ENCODE results near the gene ANK2. TPM values are rescaled to one million over a fixed set of nuclear protein-coding genes. Genes with fewer than 3 reads are reported as not detected.

Gene ANK2
- total RNA-seq, 1 donor from 2014 or later = 77.8 TPM

- Histone ChIP-seq H3K4me3 (ENCODE audit: insufficient read depth, low read depth, low read length) (no peak overlapping the region), H2AFZ (ENCODE audit: low read depth, low read length) (no peak overlapping the region), H3K4me2 (ENCODE audit: low read length) (no peak overlapping the region), H3K4me1 (ENCODE audit: insufficient read depth, low read length) (no peaks in the 10 kb centered on the region), H3K9ac (ENCODE audit: low read length) (no peak overlapping the region), H3K27me3 (ENCODE audit: insufficient read depth, low read length) (no peaks in the 10 kb centered on the region), H3K79me2 (ENCODE audit: insufficient read depth, low read length) (no peaks in the 10 kb centered on the region), H3K36me3 (ENCODE audit: insufficient read depth, low read length) (no peaks in the 10 kb centered on the region), H4K20me1 (ENCODE audit: insufficient read depth, low read length) (no peaks in the 10 kb centered on the region), H3K9me3 (ENCODE audit: insufficient read depth, low read depth, low read length) (no peaks in the 10 kb centered on the region), H3K27ac (ENCODE audit: low read depth, low read length) (no peak overlapping the region)
- Mint-ChIP-seq H3K4me3 (ENCODE audit: unreplicated experiment) (no peak overlapping the region), H3K4me1 (ENCODE audit: low read depth, unreplicated experiment) (peaks cover 7% of the 10 kb centered on the region), H3K27me3 (ENCODE audit: low read depth, unreplicated experiment) (no peaks in the 10 kb centered on the region), H3K36me3 (ENCODE audit: low read depth, unreplicated experiment) (no peaks in the 10 kb centered on the region), H3K9me3 (ENCODE audit: unreplicated experiment) (no peaks in the 10 kb centered on the region), H3K27ac (ENCODE audit: unreplicated experiment) (no peak overlapping the region)
- FAIRE-seq = no peak
- TF ChIP-seq CTCF (IDR thresholded peaks at IDR 0.05; ENCODE audit: insufficient read depth, low read depth, low read length) = no peak
- no peak for DNase-seq (ENCODE audit: low read depth)
These were observed 28.6 kb downstream of the ANK2 start for GRCh38 chr4:113078066-113078465.

GRCh38 chr4:113080050-113080449 lies 30.6 kb downstream of the ANK2 start:
- Histone ChIP-seq H3K4me3 (ENCODE audit: insufficient read depth, low read depth, low read length) (no peak overlapping the region), H3K27ac (ENCODE audit: low read depth, low read length) (no peak overlapping the region)
- no peak for FAIRE-seq

GRCh38 chr4:113080624-113081023 lies 31.2 kb downstream of the ANK2 start:
- Histone ChIP-seq H3K27ac (ENCODE audit: low read depth, low read length) (no peak overlapping the region), H4K20me1 (ENCODE audit: insufficient read depth, low read length) (no peaks in the 10 kb centered on the region), H3K79me2 (ENCODE audit: insufficient read depth, low read length) (no peaks in the 10 kb centered on the region), H3K9ac (ENCODE audit: low read length) (no peak overlapping the region), H3K4me1 (ENCODE audit: insufficient read depth, low read length) (no peaks in the 10 kb centered on the region), H3K4me3 (ENCODE audit: insufficient read depth, low read depth, low read length) (no peak overlapping the region), H3K9me3 (ENCODE audit: insufficient read depth, low read depth, low read length) (no peaks in the 10 kb centered on the region), H2AFZ (ENCODE audit: low read depth, low read length) (no peak overlapping the region), H3K27me3 (ENCODE audit: insufficient read depth, low read length) (no peaks in the 10 kb centered on the region), H3K36me3 (ENCODE audit: insufficient read depth, low read length) (no peaks in the 10 kb centered on the region), H3K4me2 (ENCODE audit: low read length) (no peak overlapping the region)
- Mint-ChIP-seq H3K27ac (ENCODE audit: unreplicated experiment) (no peak overlapping the region), H3K36me3 (ENCODE audit: low read depth, unreplicated experiment) (no peaks in the 10 kb centered on the region), H3K4me3 (ENCODE audit: unreplicated experiment) (no peak overlapping the region), H3K27me3 (ENCODE audit: low read depth, unreplicated experiment) (no peaks in the 10 kb centered on the region), H3K9me3 (ENCODE audit: unreplicated experiment) (no peaks in the 10 kb centered on the region), H3K4me1 (ENCODE audit: low read depth, unreplicated experiment) (peaks cover 7% of the 10 kb centered on the region)
- no peak for FAIRE-seq
- no peak for DNase-seq (ENCODE audit: low read depth)
- TF ChIP-seq CTCF (IDR thresholded peaks at IDR 0.05; ENCODE audit: insufficient read depth, low read depth, low read length) (no peak), EZH2 (IDR thresholded peaks at IDR 0.05; ENCODE audit: insufficient read depth, low read length) (no peak)

More at GRCh38 chr4:113080050-113080449, 30.6 kb downstream of the ANK2 start:
- Histone ChIP-seq H4K20me1 (ENCODE audit: insufficient read depth, low read length) (no peaks in the 10 kb centered on the region), H3K9ac (ENCODE audit: low read length) (no peak overlapping the region), H3K9me3 (ENCODE audit: insufficient read depth, low read depth, low read length) (no peaks in the 10 kb centered on the region), H3K36me3 (ENCODE audit: insufficient read depth, low read length) (no peaks in the 10 kb centered on the region), H2AFZ (ENCODE audit: low read depth, low read length) (no peak overlapping the region), H3K4me1 (ENCODE audit: insufficient read depth, low read length) (no peaks in the 10 kb centered on the region), H3K27me3 (ENCODE audit: insufficient read depth, low read length) (no peaks in the 10 kb centered on the region), H3K4me2 (ENCODE audit: low read length) (no peak overlapping the region), H3K79me2 (ENCODE audit: insufficient read depth, low read length) (no peaks in the 10 kb centered on the region)
- DNase-seq (ENCODE audit: low read depth) = no peak
- Mint-ChIP-seq H3K36me3 (ENCODE audit: low read depth, unreplicated experiment) (no peaks in the 10 kb centered on the region), H3K27ac (ENCODE audit: unreplicated experiment) (peak overlapping the region; percentile 35), H3K4me1 (ENCODE audit: low read depth, unreplicated experiment) (peaks cover 7% of the 10 kb centered on the region), H3K27me3 (ENCODE audit: low read depth, unreplicated experiment) (no peaks in the 10 kb centered on the region), H3K9me3 (ENCODE audit: unreplicated experiment) (no peaks in the 10 kb centered on the region), H3K4me3 (ENCODE audit: unreplicated experiment) (no peak overlapping the region)
- TF ChIP-seq CTCF (IDR thresholded peaks at IDR 0.05; ENCODE audit: insufficient read depth, low read depth, low read length) = no peak
- TF ChIP-seq EZH2 (IDR thresholded peaks at IDR 0.05; ENCODE audit: insufficient read depth, low read length) = no peak

Measured in astrocyte (in vitro differentiated cells and primary cell).